Superior temporal gyrus (tissue), 1 donor: ENCODE data around the gene RAPGEF5.

Source experiments
- DNase-seq: peaks from one replicate; pipeline ENCODE4 v3.0.0-alpha.2; 2016; ENCODE audit errors: extremely low spot score

RAPGEF5 gene

GRCh38 chr7:22350466-22351328 is 6.3 kb downstream of the RAPGEF5 start:
- DNase-seq = peak; percentile 12

- no peak for DNase-seq
Measured at GRCh38 chr7:22348379-22348778, 8.6 kb downstream of the RAPGEF5 start.

GRCh38 chr7:22346383-22347107 is 10.4 kb downstream of the RAPGEF5 start:
- no peak for DNase-seq

- no peak for DNase-seq
Measured at GRCh38 chr7:22344655-22345054, 12.3 kb downstream of the RAPGEF5 start.

- DNase-seq = no peak
Measured at GRCh38 chr7:22343612-22344011, 13.3 kb downstream of the RAPGEF5 start.

GRCh38 chr7:22343071-22343470 is 13.9 kb downstream of the RAPGEF5 start:
- no peak for DNase-seq

- DNase-seq = no peak
Measured at GRCh38 chr7:22339725-22340390, 17.1 kb downstream of the RAPGEF5 start.

GRCh38 chr7:22338877-22339276 is 18.1 kb downstream of the RAPGEF5 start:
- no peak for DNase-seq

GRCh38 chr7:22338411-22338810 is 18.5 kb downstream of the RAPGEF5 start:
- no peak for DNase-seq

GRCh38 chr7:22333680-22334141 is 23.2 kb downstream of the RAPGEF5 start:
- DNase-seq = no peak

- no peak for DNase-seq
Measured at GRCh38 chr7:22332461-22332870, 24.5 kb downstream of the RAPGEF5 start.

- no peak for DNase-seq
Measured at GRCh38 chr7:22331704-22332103, 25.2 kb downstream of the RAPGEF5 start.

- no peak for DNase-seq
Measured at GRCh38 chr7:22330903-22331302, 26.1 kb downstream of the RAPGEF5 start.

- no peak for DNase-seq
Measured at GRCh38 chr7:22329816-22330524, 27.0 kb downstream of the RAPGEF5 start.

GRCh38 chr7:22326181-22326580 is 30.8 kb downstream of the RAPGEF5 start:
- DNase-seq = no peak

- DNase-seq = no peak
Measured at GRCh38 chr7:22325671-22326070, 31.3 kb downstream of the RAPGEF5 start.

GRCh38 chr7:22323714-22324113 is 33.2 kb downstream of the RAPGEF5 start:
- DNase-seq = no peak

GRCh38 chr7:22320416-22320815 is 36.5 kb downstream of the RAPGEF5 start:
- peak; percentile 11 for DNase-seq

- peak; percentile 32 for DNase-seq
Measured at GRCh38 chr7:22319424-22320403, 37.2 kb downstream of the RAPGEF5 start.

- DNase-seq = no peak
Measured at GRCh38 chr7:22318376-22318775, 38.6 kb downstream of the RAPGEF5 start.
